Stomach (tissue), 9 donors: ENCODE data around the gene NLGN1. TPM values are rescaled to one million over a fixed set of nuclear protein-coding genes. Genes with fewer than 3 reads are reported as not detected.
A peak's percentile ranks its signal among the peaks of the same experiment; 100 is the strongest.

ENCODE experiments used
- DNase-seq, 2 donors: peaks; one replicate each; pipeline versions ENCODE4 v3.0.0 to v3.0.0-alpha.2; 2013 to 2019
- H3K27ac ChIP-seq, 5 donors: fragments of 200-600 bp in 4 of 5; sonication (generic) in 4 of 5; one replicate each; pipeline ENCODE4 v1.5.1; 2013 to 2019; ENCODE audit warnings: mild to moderate bottlenecking in 1 of 5, moderate library complexity in 1 of 5
- H3K27me3 ChIP-seq, 3 donors: fragments of 200-600 bp; sonication (generic); one replicate each; pipeline ENCODE4 v1.5.1; 2017 to 2019; ENCODE audit warnings: mixed run types in 1 of 3
- H3K36me3 ChIP-seq, 4 donors: fragments of 200-600 bp; sonication (generic); 1 replicate in 3 of 4; 2 replicates in 1 of 4; pipeline ENCODE4 v1.5.1; 2016 to 2019
- H3K4me1 ChIP-seq, 4 donors: fragments of 200-600 bp; sonication (generic); one replicate each; pipeline ENCODE4 v1.5.1; 2016 to 2019
- H3K4me3 ChIP-seq, 4 donors: fragments of 200-600 bp; sonication (generic) in 3 of 4; one replicate each; pipeline ENCODE4 v1.5.1; 2016 to 2019; ENCODE audit warnings: mild to moderate bottlenecking in 1 of 4
- H3K9me3 ChIP-seq, 4 donors: fragments of 200-600 bp; sonication (generic); one replicate each; pipeline ENCODE4 v1.5.1; 2016 to 2019
- EP300 ChIP-seq: sonication (generic); formaldehyde crosslinking; IDR thresholded peaks from one replicate; pipeline ENCODE4 v1.6.1; 2017; ENCODE audit warnings: antibody characterized with exemption
- POLR2A ChIP-seq, 4 donors: fragments of 450-650 bp; IDR thresholded peaks; one replicate each; pipeline ENCODE4 v1.6.1; 2016; ENCODE audit warnings: antibody characterized with exemption in 4 of 4, control low read depth in 2 of 4, mild to moderate bottlenecking in 1 of 4, moderate library complexity in 1 of 4
- POLR2AphosphoS5 ChIP-seq, 3 donors: sonication (generic); formaldehyde crosslinking; IDR thresholded peaks; one replicate each; pipeline ENCODE4 v1.6.1; 2016; ENCODE audit warnings: antibody characterized with exemption in 3 of 3
- WGBS, 5 donors: extraction: QIAGEN DNeasy Blood & Tissue Kit in 3 of 5; methylation state at CpG; one replicate each; pipeline versions ENCODE4 v1.1.5 to v1.1.7; 2013 to 2018; 5-methylcytosine and 5-hydroxymethylcytosine counted together
- intact Hi-C: fragments of 100-400 bp; cut with DNase I; formaldehyde crosslinking; loops from one replicate; pipeline ENCODE4 v1.15.1; 2023; ENCODE audit warnings: low total_unique reads
- polyA plus RNA-seq, 3 donors: library from polyadenylated mRNA; stranded (reverse); fragments of 200-250 nt; gene quantifications; one replicate each; pipeline ENCODE4 v1.2.3, GENCODE V29; 2013
- total RNA-seq, 5 donors: library from RNA; depleted of rRNA; stranded (reverse); fragments of >200 nt; gene quantifications; one replicate each; pipeline versions ENCODE4 v1.1.0 to v1.2.3, GENCODE V29; 2014 to 2016
- TF ChIP-seq, protein P1 (sequence below), 7 experiments: fragments of 450-650 bp in 4 of 7; fragments of 200-600 bp in 3 of 7; sonication (generic) in 3 of 7; IDR thresholded peaks; one replicate each; pipeline ENCODE4 v1.5.1; 2016 to 2019; ENCODE audit warnings: antibody characterized with exemption in 7 of 7, control low read depth in 2 of 7, mild to moderate bottlenecking in 1 of 7
- donor health status: healthy with polysubstance abuse.
- donor health status: Bipolar disorder and iron deficiency.
- donor health status: healthy.

NLGN1 gene
- total and polyA plus RNA-seq, 8 donors: 0.15 to 45.2 (median 4.8) TPM; not detected in 1

DNA sequence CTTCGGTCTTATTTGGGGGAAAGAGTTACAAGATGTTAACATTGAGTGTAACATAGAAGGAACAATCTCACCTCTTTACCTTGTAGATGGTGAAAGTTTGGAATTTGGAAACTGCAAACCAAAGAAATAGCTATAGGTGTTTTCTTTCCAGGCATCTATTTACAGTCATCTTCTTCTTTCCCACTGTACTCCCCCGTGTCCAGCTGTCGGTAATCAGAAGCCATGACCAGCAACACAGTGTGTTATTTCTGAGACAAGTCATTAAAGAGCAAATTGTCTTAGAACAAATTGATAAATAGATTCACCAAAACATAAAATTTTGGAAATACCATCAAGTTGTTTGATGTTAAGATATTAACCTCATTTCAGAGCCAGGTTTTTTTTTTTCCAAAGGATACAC lies 871.0 kb downstream of the NLGN1 start:
- no peak for DNase-seq
- no peak overlapping the region for H3K4me3 ChIP-seq
- WGBS, 5 donors: 82 to 92% (median 87%) methylated on average over 3 of the region's 3 CpGs
- no peaks in the 10 kb centered on the region for H3K27me3 ChIP-seq
- no peak overlapping the region for H3K27ac ChIP-seq
- no peaks in the 10 kb centered on the region for H3K4me1 ChIP-seq
- intact Hi-C loops: no loop called here
- no peaks in the 10 kb centered on the region for H3K36me3 ChIP-seq
- no peaks in the 10 kb centered on the region for H3K9me3 ChIP-seq
- no peak for TF ChIP-seq EP300
- TF ChIP-seq, protein P1, sequence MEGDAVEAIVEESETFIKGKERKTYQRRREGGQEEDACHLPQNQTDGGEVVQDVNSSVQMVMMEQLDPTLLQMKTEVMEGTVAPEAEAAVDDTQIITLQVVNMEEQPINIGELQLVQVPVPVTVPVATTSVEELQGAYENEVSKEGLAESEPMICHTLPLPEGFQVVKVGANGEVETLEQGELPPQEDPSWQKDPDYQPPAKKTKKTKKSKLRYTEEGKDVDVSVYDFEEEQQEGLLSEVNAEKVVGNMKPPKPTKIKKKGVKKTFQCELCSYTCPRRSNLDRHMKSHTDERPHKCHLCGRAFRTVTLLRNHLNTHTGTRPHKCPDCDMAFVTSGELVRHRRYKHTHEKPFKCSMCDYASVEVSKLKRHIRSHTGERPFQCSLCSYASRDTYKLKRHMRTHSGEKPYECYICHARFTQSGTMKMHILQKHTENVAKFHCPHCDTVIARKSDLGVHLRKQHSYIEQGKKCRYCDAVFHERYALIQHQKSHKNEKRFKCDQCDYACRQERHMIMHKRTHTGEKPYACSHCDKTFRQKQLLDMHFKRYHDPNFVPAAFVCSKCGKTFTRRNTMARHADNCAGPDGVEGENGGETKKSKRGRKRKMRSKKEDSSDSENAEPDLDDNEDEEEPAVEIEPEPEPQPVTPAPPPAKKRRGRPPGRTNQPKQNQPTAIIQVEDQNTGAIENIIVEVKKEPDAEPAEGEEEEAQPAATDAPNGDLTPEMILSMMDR (IDR thresholded peaks at IDR 0.05): no peak
- no peak for TF ChIP-seq POLR2A (IDR thresholded peaks at IDR 0.05)
- no peak for TF ChIP-seq POLR2AphosphoS5 (IDR thresholded peaks at IDR 0.05)

- DNase-seq: peak in 1 of 2 donors; percentile 28
- WGBS, 5 donors: 71 to 85% (median 79%) methylated on average over 2 of the region's 2 CpGs
- Histone ChIP-seq H3K27me3 (no peaks in the 10 kb centered on the region), H3K36me3 (no peaks in the 10 kb centered on the region), H3K27ac (no peak overlapping the region), H3K9me3 (no peaks in the 10 kb centered on the region), H3K4me1 (no peaks in the 10 kb centered on the region), H3K4me3 (no peak overlapping the region)
- no peak for TF ChIP-seq POLR2A (IDR thresholded peaks at IDR 0.05)
- TF ChIP-seq, protein P1 (IDR thresholded peaks at IDR 0.05): no peak
- no peak for TF ChIP-seq POLR2AphosphoS5 (IDR thresholded peaks at IDR 0.05)
- no peak for TF ChIP-seq EP300
- intact Hi-C loops: no loop called here
These were observed 873.3 kb downstream of the NLGN1 start for GRCh38 chr3:174270841-174271240.

GRCh38 chr3:174275336-174275735 lies 877.8 kb downstream of the NLGN1 start:
- DNase-seq: no peak
- Histone ChIP-seq H3K27me3 (no peaks in the 10 kb centered on the region), H3K4me1 (no peaks in the 10 kb centered on the region), H3K36me3 (no peaks in the 10 kb centered on the region), H3K27ac (no peak overlapping the region), H3K9me3 (no peaks in the 10 kb centered on the region), H3K4me3 (no peak overlapping the region)
- no peak for TF ChIP-seq EP300
- TF ChIP-seq POLR2AphosphoS5 (IDR thresholded peaks at IDR 0.05): no peak
- TF ChIP-seq, protein P1 (IDR thresholded peaks at IDR 0.05): no peak
- TF ChIP-seq POLR2A (IDR thresholded peaks at IDR 0.05): no peak
- 85 to 92% (median 91%) methylated on average over 2 of the region's 2 CpGs for WGBS, 5 donors
- intact Hi-C loops: no loop called here

- intact Hi-C loops: no loop called here
- H3K27ac ChIP-seq: no peak overlapping the region
- no peak for DNase-seq
- peaks cover 0 to 5% (median 0%) of the 10 kb centered on the region in 4 donors for H3K36me3 ChIP-seq
- no peak overlapping the region for H3K4me3 ChIP-seq
- H3K9me3 ChIP-seq: no peaks in the 10 kb centered on the region
- H3K27me3 ChIP-seq: no peaks in the 10 kb centered on the region
- H3K4me1 ChIP-seq: no peaks in the 10 kb centered on the region
- 85 to 88% (median 86%) methylated on average over 3 of the region's 3 CpGs for WGBS, 5 donors
- TF ChIP-seq EP300: no peak
- TF ChIP-seq POLR2AphosphoS5 (IDR thresholded peaks at IDR 0.05): no peak
- TF ChIP-seq POLR2A (IDR thresholded peaks at IDR 0.05): no peak
These were observed 879.3 kb downstream of the NLGN1 start for GRCh38 chr3:174276826-174277225.

GRCh38 chr3:174278094-174278493 lies 880.5 kb downstream of the NLGN1 start:
- H3K27ac ChIP-seq: no peak overlapping the region
- 0 to 48% (median 3%) methylated on average over 1 of the region's 1 CpG for WGBS, 5 donors
- TF ChIP-seq POLR2AphosphoS5 (IDR thresholded peaks at IDR 0.05) (no peak), POLR2A (IDR thresholded peaks at IDR 0.05) (no peak), EP300 (no peak)
- TF ChIP-seq, protein P1 (IDR thresholded peaks at IDR 0.05): no peak
- intact Hi-C loops: no loop called here
- H3K4me3 ChIP-seq: no peak overlapping the region
- no peaks in the 10 kb centered on the region for H3K9me3 ChIP-seq
- no peaks in the 10 kb centered on the region for H3K4me1 ChIP-seq
- H3K36me3 ChIP-seq: peaks cover 0 to 5% (median 0%) of the 10 kb centered on the region in 4 donors
- H3K27me3 ChIP-seq: no peaks in the 10 kb centered on the region
- DNase-seq: no peak
